Measurements from ENCODE around the gene NELFB. TPM values are rescaled to one million over a fixed set of nuclear protein-coding genes. Genes with fewer than 3 reads are reported as not detected.
A peak's percentile ranks its signal among the peaks of the same experiment; 100 is the strongest.

Gene NELFB
- polyA plus RNA-seq, 3 donors: 17.3 to 44.2 (median 18.8) TPM

GRCh38 chr9:137311986-137312851 lies 57.1 kb downstream of the NELFB start:
- peaks cover 15 to 37% (median 18%) of the 10 kb centered on the region in 3 donors for H3K27me3 Mint-ChIP-seq (ENCODE audit: low read depth in 3 of 3)
- intact Hi-C loops (cut with micrococcal nuclease): no loop called here
- Histone ChIP-seq H3K36me3 (replicated peaks in 1 of 2; ENCODE audit: control insufficient read depth in 1 of 2, insufficient read depth in 2 of 2, low read length in 2 of 2) (no peaks in the 10 kb centered on the region), H3K79me2 (ENCODE audit: insufficient read depth, low read length) (no peaks in the 10 kb centered on the region), H3K27ac (ENCODE audit: low read depth in 1 of 2, low read length in 2 of 2) (no peak overlapping the region), H2AFZ (ENCODE audit: insufficient read depth, low read depth, low read length, poor library complexity, severe bottlenecking) (no peak overlapping the region), H3K9ac (ENCODE audit: insufficient read depth, low read length, poor library complexity, severe bottlenecking) (no peak overlapping the region), H3K27me3 (ENCODE audit: control insufficient read depth in 2 of 2, insufficient read depth in 2 of 2, low read length in 2 of 2) (peaks cover 0 to 30% of the 10 kb centered on the region in 2 donors), H3K4me2 (replicated peaks; ENCODE audit: extremely low read depth, low read length, poor library complexity, severe bottlenecking) (no peak overlapping the region), H4K20me1 (ENCODE audit: insufficient read depth, low read length) (no peaks in the 10 kb centered on the region), H3K4me3 (replicated peaks in 1 of 3; ENCODE audit: low read depth in 2 of 3, low read length in 3 of 3) (no peak overlapping the region), H3K4me1 (ENCODE audit: control insufficient read depth in 1 of 2, insufficient read depth in 2 of 2, low read length in 2 of 2) (peaks cover 9 to 13% of the 10 kb centered on the region in 2 donors), H3K9me3 (replicated peaks in 1 of 2; ENCODE audit: control insufficient read depth in 1 of 2, insufficient read depth in 1 of 2, low read length in 2 of 2) (peaks cover 0 to under 1% of the 10 kb centered on the region in 2 donors)
- H3K4me1 Mint-ChIP-seq: peaks cover 5% of the 10 kb centered on the region
- H3K4me3 Mint-ChIP-seq: no peak overlapping the region
- TF ChIP-seq CTCF (IDR thresholded peaks at IDR 0.05): no peak
- no peaks in the 10 kb centered on the region for H3K36me3 Mint-ChIP-seq
- DNase-seq: no peak
- peaks cover 0 to 3% (median 0%) of the 10 kb centered on the region in 7 donors for H3K9me3 Mint-ChIP-seq
- WGBS (ENCODE audit: insufficient coverage): 93% methylated on average over 21 of the region's 28 CpGs
- H3K27ac Mint-ChIP-seq: no peak overlapping the region

DNA sequence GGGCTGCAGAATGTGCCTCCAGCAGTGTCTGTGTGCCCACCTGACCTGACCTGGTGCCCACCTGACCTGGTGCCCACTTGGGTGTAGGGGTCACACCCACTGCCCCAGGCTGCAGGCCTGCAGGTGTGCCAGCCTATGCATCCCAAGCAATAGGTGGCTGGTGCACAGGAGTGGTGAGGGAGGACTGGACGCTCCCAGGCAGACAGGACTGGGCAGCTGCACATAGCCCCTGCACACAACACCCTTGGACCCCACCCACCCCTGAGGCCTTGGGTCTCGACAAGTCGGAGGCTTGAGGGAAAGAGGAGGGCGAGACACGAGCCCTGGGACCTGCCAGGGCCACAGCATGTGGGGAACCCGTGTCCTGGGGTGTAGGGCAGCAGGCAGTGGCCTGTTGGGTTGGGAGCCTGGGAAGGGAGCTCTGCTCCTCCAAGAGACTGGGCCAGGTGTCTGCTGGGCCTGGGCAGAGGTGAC lies 57.8 kb downstream of the NELFB start:
- H3K79me2 ChIP-seq (ENCODE audit: insufficient read depth, low read length): no peaks in the 10 kb centered on the region
- no peaks in the 10 kb centered on the region for H3K9me3 ChIP-seq (replicated peaks in 1 of 2; ENCODE audit: control insufficient read depth in 1 of 2, insufficient read depth in 1 of 2, low read length in 2 of 2)
- WGBS (ENCODE audit: insufficient coverage): 100% methylated on average over 2 of the region's 6 CpGs
- peaks cover 0 to 24% of the 10 kb centered on the region in 2 donors for H3K27me3 ChIP-seq (ENCODE audit: control insufficient read depth in 2 of 2, insufficient read depth in 2 of 2, low read length in 2 of 2)
- no peak overlapping the region for H3K4me3 ChIP-seq (replicated peaks in 1 of 3; ENCODE audit: low read depth in 2 of 3, low read length in 3 of 3)
- H3K4me2 ChIP-seq (replicated peaks; ENCODE audit: extremely low read depth, low read length, poor library complexity, severe bottlenecking): no peak overlapping the region
- no peak overlapping the region for H3K4me3 Mint-ChIP-seq
- H3K9ac ChIP-seq (ENCODE audit: insufficient read depth, low read length, poor library complexity, severe bottlenecking): no peak overlapping the region
- intact Hi-C loops (cut with micrococcal nuclease): no loop called here
- peaks cover 9 to 33% (median 12%) of the 10 kb centered on the region in 3 donors for H3K27me3 Mint-ChIP-seq (ENCODE audit: low read depth in 3 of 3)
- H3K4me1 Mint-ChIP-seq: no peaks in the 10 kb centered on the region
- H3K27ac ChIP-seq (ENCODE audit: low read depth in 1 of 2, low read length in 2 of 2): no peak overlapping the region
- no peak overlapping the region for H2AFZ ChIP-seq (ENCODE audit: insufficient read depth, low read depth, low read length, poor library complexity, severe bottlenecking)
- H3K36me3 Mint-ChIP-seq: no peaks in the 10 kb centered on the region
- H4K20me1 ChIP-seq (ENCODE audit: insufficient read depth, low read length): no peaks in the 10 kb centered on the region
- H3K36me3 ChIP-seq (replicated peaks in 1 of 2; ENCODE audit: control insufficient read depth in 1 of 2, insufficient read depth in 2 of 2, low read length in 2 of 2): no peaks in the 10 kb centered on the region
- TF ChIP-seq CTCF (IDR thresholded peaks at IDR 0.05): no peak
- H3K9me3 Mint-ChIP-seq: peaks cover 0 to 2% (median 0%) of the 10 kb centered on the region in 7 donors
- H3K4me1 ChIP-seq (ENCODE audit: control insufficient read depth in 1 of 2, insufficient read depth in 2 of 2, low read length in 2 of 2): peaks cover 5 to 9% of the 10 kb centered on the region in 2 donors
- no peak overlapping the region for H3K27ac Mint-ChIP-seq
- peak in 1 of 3 donors; percentile 3 for DNase-seq
